Lower leg skin (tissue), 3 donors: ENCODE results near the gene PTPRU.

ENCODE experiments used
- CTCF ChIP-seq, 3 donors: fragments of 450-650 bp; IDR thresholded peaks; one replicate each; pipeline ENCODE4 v1.5.1; 2016; ENCODE audit warnings: antibody characterized with exemption in 3 of 3, mild to moderate bottlenecking in 3 of 3, moderate library complexity in 2 of 3
- POLR2A ChIP-seq, 2 donors: fragments of 450-650 bp; IDR thresholded peaks; one replicate each; pipeline ENCODE4 v1.6.1; 2016 to 2017; ENCODE audit warnings: antibody characterized with exemption in 2 of 2, mild to moderate bottlenecking in 1 of 2, moderate library complexity in 1 of 2

DNA sequence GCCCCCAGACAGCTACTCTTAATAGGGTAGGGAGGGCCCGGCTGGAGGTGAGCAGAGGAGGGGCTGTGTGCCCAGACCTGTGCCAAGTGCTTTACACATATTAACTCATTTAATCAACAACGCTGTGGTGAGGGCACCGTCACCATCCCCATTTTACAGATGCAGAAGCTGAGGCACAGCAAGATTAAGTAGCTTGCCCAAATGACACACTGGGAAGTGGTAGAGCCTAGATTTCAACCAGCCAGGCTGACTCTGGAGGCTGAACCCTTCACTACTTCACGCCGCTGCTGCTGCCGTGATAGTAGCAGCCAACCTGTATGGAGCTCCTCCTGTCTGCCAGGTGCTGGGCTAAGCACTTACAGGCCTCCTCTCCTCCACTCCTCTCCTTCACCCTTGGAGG is 127.2 kb downstream of the PTPRU start:
- TF ChIP-seq CTCF (IDR thresholded peaks at IDR 0.05) (no peak), POLR2A (IDR thresholded peaks at IDR 0.05) (no peak)
